ENCODE data around the gene SLC25A13. TPM values are rescaled to one million over a fixed set of nuclear protein-coding genes. Genes with fewer than 3 reads are reported as not detected.

SLC25A13 gene
- polyA plus RNA-seq, 1 of the 3 experiments (the other 2 are of a cell fraction) = 16.0 TPM

DNA sequence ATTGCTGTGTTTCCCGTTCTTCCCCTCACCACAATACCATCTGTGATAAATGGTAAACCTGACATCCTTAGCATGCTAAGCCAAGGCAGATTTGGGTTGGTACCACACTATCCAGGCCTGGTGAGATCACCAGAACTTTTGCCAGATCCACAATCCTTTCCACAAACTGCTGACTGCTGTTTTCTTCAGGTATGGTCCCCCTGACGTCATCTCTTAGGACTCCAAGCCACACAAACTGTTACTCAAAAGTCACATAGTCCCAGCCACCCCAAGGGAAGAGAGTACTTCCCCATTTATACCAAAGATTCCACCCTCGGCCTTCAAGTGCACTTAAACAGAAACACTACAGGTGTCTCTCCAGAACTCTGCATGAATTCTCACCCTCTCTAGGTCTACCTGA lies 34.8 kb downstream of the SLC25A13 start:
- ChIA-PET CTCF (interaction anchor here (0.8 to 1.2 kb wide), 2 partner anchors 8 to 10 kb away, joined by 3 to 4 read pairs; no protein-coding TSS in a partner anchor), POLR2A (interaction anchor here (0.6 kb wide), 1 partner anchor 37 kb away, joined by 3 read pairs; no protein-coding TSS in a partner anchor)
- WGBS (ENCODE audit: low lambda C conversion rate) = 92% methylated on average over 3 of the region's 3 CpGs

More for the DNA sequence above, 34.8 kb downstream of the SLC25A13 start:
- H2AFZ ChIP-seq (ENCODE audit: low read depth) = no peak overlapping the region
- TF ChIP-seq USF2 (IDR thresholded peaks at IDR 0.05; ENCODE audit: borderline replicate concordance, low read depth, low read length) (no peak), RFX5 (IDR thresholded peaks at IDR 0.05; ENCODE audit: low read length) (no peak), NFIC (IDR thresholded peaks at IDR 0.05; ENCODE audit: borderline replicate concordance) (no peak), ELF1 (IDR thresholded peaks at IDR 0.05) (no peak), CTCF (IDR thresholded peaks at IDR 0.05) (no peak), POLR2AphosphoS5 (IDR thresholded peaks at IDR 0.05; ENCODE audit: low read depth, low read length) (no peak), MXI1 (IDR thresholded peaks at IDR 0.05; ENCODE audit: low read depth, low read length) (no peak), JUND (IDR thresholded peaks at IDR 0.05) (no peak), RXRA (IDR thresholded peaks at IDR 0.05; ENCODE audit: borderline replicate concordance, low read depth) (no peak)
- TF ChIP-seq, protein P1, sequence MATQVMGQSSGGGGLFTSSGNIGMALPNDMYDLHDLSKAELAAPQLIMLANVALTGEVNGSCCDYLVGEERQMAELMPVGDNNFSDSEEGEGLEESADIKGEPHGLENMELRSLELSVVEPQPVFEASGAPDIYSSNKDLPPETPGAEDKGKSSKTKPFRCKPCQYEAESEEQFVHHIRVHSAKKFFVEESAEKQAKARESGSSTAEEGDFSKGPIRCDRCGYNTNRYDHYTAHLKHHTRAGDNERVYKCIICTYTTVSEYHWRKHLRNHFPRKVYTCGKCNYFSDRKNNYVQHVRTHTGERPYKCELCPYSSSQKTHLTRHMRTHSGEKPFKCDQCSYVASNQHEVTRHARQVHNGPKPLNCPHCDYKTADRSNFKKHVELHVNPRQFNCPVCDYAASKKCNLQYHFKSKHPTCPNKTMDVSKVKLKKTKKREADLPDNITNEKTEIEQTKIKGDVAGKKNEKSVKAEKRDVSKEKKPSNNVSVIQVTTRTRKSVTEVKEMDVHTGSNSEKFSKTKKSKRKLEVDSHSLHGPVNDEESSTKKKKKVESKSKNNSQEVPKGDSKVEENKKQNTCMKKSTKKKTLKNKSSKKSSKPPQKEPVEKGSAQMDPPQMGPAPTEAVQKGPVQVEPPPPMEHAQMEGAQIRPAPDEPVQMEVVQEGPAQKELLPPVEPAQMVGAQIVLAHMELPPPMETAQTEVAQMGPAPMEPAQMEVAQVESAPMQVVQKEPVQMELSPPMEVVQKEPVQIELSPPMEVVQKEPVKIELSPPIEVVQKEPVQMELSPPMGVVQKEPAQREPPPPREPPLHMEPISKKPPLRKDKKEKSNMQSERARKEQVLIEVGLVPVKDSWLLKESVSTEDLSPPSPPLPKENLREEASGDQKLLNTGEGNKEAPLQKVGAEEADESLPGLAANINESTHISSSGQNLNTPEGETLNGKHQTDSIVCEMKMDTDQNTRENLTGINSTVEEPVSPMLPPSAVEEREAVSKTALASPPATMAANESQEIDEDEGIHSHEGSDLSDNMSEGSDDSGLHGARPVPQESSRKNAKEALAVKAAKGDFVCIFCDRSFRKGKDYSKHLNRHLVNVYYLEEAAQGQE (IDR thresholded peaks at IDR 0.05; ENCODE audit: low read depth, low read length) = no peak
- peaks cover 47% of the 10 kb centered on the region for H3K79me2 ChIP-seq (ENCODE audit: insufficient read depth)
- no peaks in the 10 kb centered on the region for H3K9me3 ChIP-seq
- H3K27me3 ChIP-seq (ENCODE audit: insufficient read depth) = no peaks in the 10 kb centered on the region
- H3K36me3 ChIP-seq (replicated peaks in 1 of 2; ENCODE audit: control insufficient read depth in 1 of 2, insufficient read depth in 2 of 2, low read length in 1 of 2) = peaks cover 0 to 3% of the 10 kb centered on the region in 2 experiments
- H3K9ac ChIP-seq = no peak overlapping the region
- H4K20me1 ChIP-seq (ENCODE audit: insufficient read depth) = 0 out of 2 replicates have a peak, but pooled peaks cover 14% of the 10 kb centered on the region
- H3K27ac ChIP-seq (ENCODE audit: low read depth in 2 of 2, low read length in 1 of 2) = no peak overlapping the region
- H3K4me1 ChIP-seq (ENCODE audit: control insufficient read depth in 1 of 2, insufficient read depth in 2 of 2, low read depth in 1 of 2, low read length in 1 of 2) = no peaks in the 10 kb centered on the region; a peak in 1 of 4 replicates
- no peak for DNase-seq
- H3K4me2 ChIP-seq = no peak overlapping the region
- H3K4me3 ChIP-seq (ENCODE audit: low read depth in 2 of 2, low read length in 1 of 2) = no peak overlapping the region
- H3K9me2 ChIP-seq = no peaks in the 10 kb centered on the region
- H3F3A ChIP-seq (replicated peaks; ENCODE audit: insufficient read depth) = no peaks in the 10 kb centered on the region
